Measurements from ENCODE around the gene CEP350.

Gene CEP350

GRCh38 chr1:180043785-180044184 lies 89.2 kb downstream of the CEP350 start:
- H3K4me1 ChIP-seq (ENCODE audit: insufficient read depth, low read length), result no peaks in the 10 kb centered on the region
- peaks cover 11% of the 10 kb centered on the region for H3K36me3 ChIP-seq (ENCODE audit: insufficient read depth, low read length)
- no peak overlapping the region for H3K9ac ChIP-seq (ENCODE audit: low read depth, low read length)

GRCh38 chr1:180046674-180047073 lies 92.1 kb downstream of the CEP350 start:
- no peaks in the 10 kb centered on the region for H3K4me1 ChIP-seq (ENCODE audit: insufficient read depth, low read length)
- H3K9ac ChIP-seq (ENCODE audit: low read depth, low read length), result no peak overlapping the region
- peaks cover 11% of the 10 kb centered on the region for H3K36me3 ChIP-seq (ENCODE audit: insufficient read depth, low read length)
- no peaks in the 10 kb centered on the region for H3K9me3 ChIP-seq (ENCODE audit: control insufficient read depth, insufficient read depth, low read length)

More at GRCh38 chr1:180043785-180044184, 89.2 kb downstream of the CEP350 start:
- H3K9me3 ChIP-seq (ENCODE audit: control insufficient read depth, insufficient read depth, low read length), result no peaks in the 10 kb centered on the region

GRCh38 chr1:180053594-180054567 lies 99.3 kb downstream of the CEP350 start:
- Histone ChIP-seq H3K36me3 (ENCODE audit: insufficient read depth, low read length) (no peaks in the 10 kb centered on the region; the same call in 1 of the 2 replicates), H3K9me3 (ENCODE audit: control insufficient read depth, insufficient read depth, low read length) (no peaks in the 10 kb centered on the region), H3K9ac (ENCODE audit: low read depth, low read length) (no peak overlapping the region), H3K4me1 (ENCODE audit: insufficient read depth, low read length) (no peaks in the 10 kb centered on the region)

GRCh38 chr1:180057883-180058396 lies 103.3 kb downstream of the CEP350 start:
- Histone ChIP-seq H3K9ac (ENCODE audit: low read depth, low read length) (no peak overlapping the region), H3K4me1 (ENCODE audit: insufficient read depth, low read length) (no peaks in the 10 kb centered on the region), H3K9me3 (ENCODE audit: control insufficient read depth, insufficient read depth, low read length) (no peaks in the 10 kb centered on the region), H3K36me3 (ENCODE audit: insufficient read depth, low read length) (no peaks in the 10 kb centered on the region; the same call in 1 of the 2 replicates)

GRCh38 chr1:180061019-180061418 lies 106.4 kb downstream of the CEP350 start:
- Histone ChIP-seq H3K9me3 (ENCODE audit: control insufficient read depth, insufficient read depth, low read length) (no peaks in the 10 kb centered on the region), H3K4me1 (ENCODE audit: insufficient read depth, low read length) (no peaks in the 10 kb centered on the region), H3K36me3 (ENCODE audit: insufficient read depth, low read length) (peaks cover 5% of the 10 kb centered on the region), H3K9ac (ENCODE audit: low read depth, low read length) (no peak overlapping the region)

- Histone ChIP-seq H3K36me3 (ENCODE audit: insufficient read depth, low read length) (peaks cover 5% of the 10 kb centered on the region), H3K4me1 (ENCODE audit: insufficient read depth, low read length) (no peaks in the 10 kb centered on the region), H3K9me3 (ENCODE audit: control insufficient read depth, insufficient read depth, low read length) (no peaks in the 10 kb centered on the region), H3K9ac (ENCODE audit: low read depth, low read length) (no peak overlapping the region)
Observed at GRCh38 chr1:180062452-180062971, 107.9 kb downstream of the CEP350 start.

GRCh38 chr1:180065408-180065807 lies 110.8 kb downstream of the CEP350 start:
- no peaks in the 10 kb centered on the region for H3K4me1 ChIP-seq (ENCODE audit: insufficient read depth, low read length)
- peaks cover 5% of the 10 kb centered on the region for H3K36me3 ChIP-seq (ENCODE audit: insufficient read depth, low read length)
- H3K9ac ChIP-seq (ENCODE audit: low read depth, low read length), result no peak overlapping the region
- no peaks in the 10 kb centered on the region for H3K9me3 ChIP-seq (ENCODE audit: control insufficient read depth, insufficient read depth, low read length)

- Histone ChIP-seq H3K36me3 (ENCODE audit: insufficient read depth, low read length) (peaks cover 5% of the 10 kb centered on the region), H3K4me1 (ENCODE audit: insufficient read depth, low read length) (no peaks in the 10 kb centered on the region), H3K9me3 (ENCODE audit: control insufficient read depth, insufficient read depth, low read length) (no peaks in the 10 kb centered on the region), H3K9ac (ENCODE audit: low read depth, low read length) (no peak overlapping the region)
Observed at GRCh38 chr1:180066150-180066549, 111.5 kb downstream of the CEP350 start.

GRCh38 chr1:180070286-180070685 lies 115.7 kb downstream of the CEP350 start:
- no peaks in the 10 kb centered on the region for H3K9me3 ChIP-seq (ENCODE audit: control insufficient read depth, insufficient read depth, low read length)
- H3K9ac ChIP-seq (ENCODE audit: low read depth, low read length), result no peak overlapping the region
- H3K4me1 ChIP-seq (ENCODE audit: insufficient read depth, low read length), result no peaks in the 10 kb centered on the region
- peaks cover 2% of the 10 kb centered on the region; the same call in 1 of the 2 replicates for H3K36me3 ChIP-seq (ENCODE audit: insufficient read depth, low read length)

- no peaks in the 10 kb centered on the region; the same call in 1 of the 2 replicates for H3K36me3 ChIP-seq (ENCODE audit: insufficient read depth, low read length)
Observed at GRCh38 chr1:180071759-180072158, 117.1 kb downstream of the CEP350 start.

GRCh38 chr1:180080439-180080838 lies 125.8 kb downstream of the CEP350 start:
- H3K9me3 ChIP-seq (ENCODE audit: control insufficient read depth, insufficient read depth, low read length), result no peaks in the 10 kb centered on the region
- no peaks in the 10 kb centered on the region for H3K4me1 ChIP-seq (ENCODE audit: insufficient read depth, low read length)
- H3K9ac ChIP-seq (ENCODE audit: low read depth, low read length), result no peak overlapping the region
- no peaks in the 10 kb centered on the region; the same call in 1 of the 2 replicates for H3K36me3 ChIP-seq (ENCODE audit: insufficient read depth, low read length)

More at GRCh38 chr1:180071759-180072158, 117.1 kb downstream of the CEP350 start:
- no peaks in the 10 kb centered on the region for H3K4me1 ChIP-seq (ENCODE audit: insufficient read depth, low read length)
- no peaks in the 10 kb centered on the region for H3K9me3 ChIP-seq (ENCODE audit: control insufficient read depth, insufficient read depth, low read length)
- H3K9ac ChIP-seq (ENCODE audit: low read depth, low read length), result no peak overlapping the region

GRCh38 chr1:180081474-180081873 lies 126.9 kb downstream of the CEP350 start:
- Histone ChIP-seq H3K36me3 (ENCODE audit: insufficient read depth, low read length) (no peaks in the 10 kb centered on the region; the same call in 1 of the 2 replicates), H3K9ac (ENCODE audit: low read depth, low read length) (no peak overlapping the region)

GRCh38 chr1:180083164-180083563 lies 128.6 kb downstream of the CEP350 start:
- no peaks in the 10 kb centered on the region; the same call in 1 of the 2 replicates for H3K36me3 ChIP-seq (ENCODE audit: insufficient read depth, low read length)
- no peaks in the 10 kb centered on the region for H3K9me3 ChIP-seq (ENCODE audit: control insufficient read depth, insufficient read depth, low read length)
- H3K9ac ChIP-seq (ENCODE audit: low read depth, low read length), result no peak overlapping the region
- H3K4me1 ChIP-seq (ENCODE audit: insufficient read depth, low read length), result no peaks in the 10 kb centered on the region

More at GRCh38 chr1:180081474-180081873, 126.9 kb downstream of the CEP350 start:
- Histone ChIP-seq H3K9me3 (ENCODE audit: control insufficient read depth, insufficient read depth, low read length) (no peaks in the 10 kb centered on the region), H3K4me1 (ENCODE audit: insufficient read depth, low read length) (no peaks in the 10 kb centered on the region)

- H3K9me3 ChIP-seq (ENCODE audit: control insufficient read depth, insufficient read depth, low read length), result no peaks in the 10 kb centered on the region
- no peak overlapping the region for H3K9ac ChIP-seq (ENCODE audit: low read depth, low read length)
- no peaks in the 10 kb centered on the region for H3K4me1 ChIP-seq (ENCODE audit: insufficient read depth, low read length)
- H3K36me3 ChIP-seq (ENCODE audit: insufficient read depth, low read length), result no peaks in the 10 kb centered on the region; the same call in 1 of the 2 replicates
Observed at GRCh38 chr1:180084867-180085266, 130.3 kb downstream of the CEP350 start.
